GM21515 (cell line): ENCODE measurements around the gene DEFB114.

ENCODE experiments used
- ATAC-seq: cut with Tn5 transposase; IDR thresholded peaks from one replicate; pipeline ENCODE4 v1.9.1; 2021; ENCODE audit not compliant: unreplicated experiment

Gene DEFB114

DNA sequence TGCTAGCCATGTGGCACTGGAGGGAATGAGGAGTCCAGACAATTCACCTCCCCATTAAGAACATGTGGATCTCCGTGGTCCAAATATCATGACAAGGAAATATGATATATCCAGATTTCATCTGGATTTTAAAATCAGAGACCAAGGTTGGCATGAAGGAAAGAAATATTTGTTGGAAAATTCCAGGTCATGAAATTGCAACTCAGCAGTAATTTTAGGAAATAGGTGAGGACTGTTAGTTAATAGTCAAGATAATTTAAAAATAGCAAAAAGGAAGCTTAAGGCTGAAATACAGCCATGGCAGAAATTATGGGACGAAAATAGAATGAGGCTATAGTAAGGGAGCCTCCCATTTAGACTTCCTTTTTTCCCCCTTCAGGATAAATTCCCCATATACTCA, 26.9 kb downstream of the DEFB114 start:
- ATAC-seq, result no peak

- no peak for ATAC-seq
Observed at GRCh38 chr6:49935387-49935786, 28.6 kb downstream of the DEFB114 start.

- no peak for ATAC-seq
Observed at GRCh38 chr6:49934770-49935169, 29.2 kb downstream of the DEFB114 start.

DNA sequence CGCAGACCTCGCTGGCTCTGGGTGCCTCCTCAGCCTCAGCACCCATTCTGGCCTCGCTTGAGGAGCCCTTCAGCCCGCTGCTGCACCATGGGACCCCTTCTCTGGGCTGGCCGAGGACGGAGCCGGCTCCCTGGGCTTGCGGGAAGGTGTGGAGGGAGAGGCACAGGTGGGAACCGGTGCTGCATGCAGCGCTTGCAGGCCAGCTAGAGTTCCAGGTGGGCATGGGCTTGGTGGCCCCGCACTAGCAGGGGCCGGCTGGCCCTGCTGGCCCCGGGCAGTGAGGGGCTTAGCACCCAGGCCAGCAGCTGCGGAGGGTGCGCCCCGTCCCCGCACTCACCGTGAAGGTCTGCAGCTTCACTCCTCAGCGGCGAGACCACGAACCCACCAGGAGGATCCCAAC, 30.4 kb downstream of the DEFB114 start:
- no peak for ATAC-seq

DNA sequence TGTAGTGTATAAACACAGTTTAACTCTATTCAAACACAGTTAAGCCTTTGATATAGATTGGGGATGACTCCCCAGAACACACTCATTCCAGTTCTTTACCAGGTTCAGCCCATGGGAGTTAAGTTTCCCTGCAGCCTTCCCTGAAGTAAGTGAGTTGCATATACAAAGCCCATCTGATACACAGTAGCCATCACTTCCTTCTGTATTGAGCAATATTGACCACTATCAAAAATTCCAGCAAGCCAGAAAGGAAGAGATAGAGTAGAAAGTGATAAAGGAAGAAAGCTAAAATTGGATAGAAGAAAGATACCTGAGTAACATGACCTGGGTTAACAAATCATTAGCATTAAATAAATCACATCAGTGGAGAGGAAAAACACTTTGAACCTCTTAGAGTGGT, 34.6 kb downstream of the DEFB114 start:
- no peak for ATAC-seq

GRCh38 chr6:49923826-49924225, 40.1 kb downstream of the DEFB114 start:
- no peak for ATAC-seq

- ATAC-seq, result no peak
Observed at GRCh38 chr6:49919935-49920644, 43.9 kb downstream of the DEFB114 start.

DNA sequence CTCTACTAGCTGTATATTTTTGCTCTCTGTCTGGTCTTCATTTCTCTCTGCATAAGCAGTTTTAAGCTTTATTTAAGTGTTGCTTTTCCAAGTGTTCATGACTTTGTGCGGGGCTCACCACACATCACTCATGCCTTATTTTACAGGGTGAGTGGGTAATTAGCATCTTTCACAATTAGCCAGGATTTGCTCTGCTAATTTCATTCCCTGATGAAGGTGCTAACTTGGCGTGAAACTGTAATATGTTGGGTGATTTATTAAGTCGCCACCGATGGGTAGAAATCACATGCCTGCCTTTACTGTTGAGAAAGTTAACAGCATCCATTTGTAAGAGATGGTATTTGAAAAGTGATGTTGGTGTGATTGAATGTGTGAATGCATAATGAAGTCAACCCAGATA, 44.7 kb downstream of the DEFB114 start:
- ATAC-seq, result no peak

DNA sequence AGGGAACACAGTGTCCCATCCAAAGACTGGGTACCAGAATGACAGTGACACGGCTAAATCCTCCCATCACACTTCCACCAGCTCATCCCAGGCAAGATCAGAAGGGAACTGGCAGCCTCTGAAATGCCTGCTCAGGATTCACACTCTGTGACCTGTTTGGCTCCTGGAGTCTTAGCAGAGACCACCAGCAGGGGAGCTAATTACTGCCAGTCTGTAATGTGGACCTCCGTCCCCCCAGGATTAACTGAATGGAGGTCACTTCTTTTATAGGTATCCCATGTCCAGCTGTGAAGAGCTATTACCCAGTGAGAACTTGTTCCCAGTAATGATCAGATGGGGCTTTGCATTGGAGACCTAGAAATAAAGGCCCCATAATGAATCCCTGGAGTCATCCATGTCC, 45.2 kb downstream of the DEFB114 start:
- no peak for ATAC-seq

GRCh38 chr6:49915035-49915434, 48.9 kb downstream of the DEFB114 start:
- ATAC-seq, result no peak

- ATAC-seq, result no peak
Observed at GRCh38 chr6:49913636-49914375, 50.2 kb downstream of the DEFB114 start.

- no peak for ATAC-seq
Observed at GRCh38 chr6:49912196-49912595, 51.8 kb downstream of the DEFB114 start.

GRCh38 chr6:49911252-49911651, 52.7 kb downstream of the DEFB114 start:
- ATAC-seq, result no peak
